22Rv1 (cell line): ENCODE measurements around the gene BROX.
A peak's percentile ranks its signal among the peaks of the same experiment; 100 is the strongest.
"Not testable (repeated sequence)": the region's sequence is repeated elsewhere in the genome, so short reads cannot be mapped to it uniquely, and the experiment has no call there.

ENCODE experiments used
- H3K27ac ChIP-seq: fragments of 450-650 bp; 2 replicates; pipeline ENCODE4 v1.5.1; 2017
- ZFX ChIP-seq: fragments of 450-650 bp; IDR thresholded peaks from 2 replicates; pipeline ENCODE4 v1.6.1; 2017; ENCODE audit warnings: antibody characterized with exemption, borderline replicate concordance
- TF ChIP-seq, protein P1 (sequence below): fragments of 450-650 bp; IDR thresholded peaks from 2 replicates; pipeline ENCODE4 v1.5.1; 2017; ENCODE audit warnings: mild to moderate bottlenecking

The BROX gene

DNA sequence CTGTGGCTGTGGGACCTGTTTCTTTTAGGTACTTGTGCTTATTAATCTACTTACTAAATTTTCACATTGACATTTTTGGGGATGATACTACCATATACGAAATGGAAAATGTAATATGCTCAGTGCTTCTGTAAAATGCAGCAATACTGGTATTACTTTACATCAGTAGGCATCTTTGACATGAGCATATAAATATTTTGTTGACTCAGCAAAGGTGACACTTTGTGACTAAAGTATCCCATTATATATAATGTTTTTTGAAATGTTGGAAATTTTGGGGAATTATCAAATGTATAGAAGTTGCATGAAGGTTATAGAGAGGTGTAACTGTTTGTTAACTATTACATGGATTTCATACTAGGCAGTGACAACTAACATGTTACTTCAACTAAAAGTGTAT is 22.4 kb downstream of the BROX start:
- H3K27ac ChIP-seq, result no peak overlapping the region
- no peak for TF ChIP-seq ZFX
- TF ChIP-seq, protein P1, sequence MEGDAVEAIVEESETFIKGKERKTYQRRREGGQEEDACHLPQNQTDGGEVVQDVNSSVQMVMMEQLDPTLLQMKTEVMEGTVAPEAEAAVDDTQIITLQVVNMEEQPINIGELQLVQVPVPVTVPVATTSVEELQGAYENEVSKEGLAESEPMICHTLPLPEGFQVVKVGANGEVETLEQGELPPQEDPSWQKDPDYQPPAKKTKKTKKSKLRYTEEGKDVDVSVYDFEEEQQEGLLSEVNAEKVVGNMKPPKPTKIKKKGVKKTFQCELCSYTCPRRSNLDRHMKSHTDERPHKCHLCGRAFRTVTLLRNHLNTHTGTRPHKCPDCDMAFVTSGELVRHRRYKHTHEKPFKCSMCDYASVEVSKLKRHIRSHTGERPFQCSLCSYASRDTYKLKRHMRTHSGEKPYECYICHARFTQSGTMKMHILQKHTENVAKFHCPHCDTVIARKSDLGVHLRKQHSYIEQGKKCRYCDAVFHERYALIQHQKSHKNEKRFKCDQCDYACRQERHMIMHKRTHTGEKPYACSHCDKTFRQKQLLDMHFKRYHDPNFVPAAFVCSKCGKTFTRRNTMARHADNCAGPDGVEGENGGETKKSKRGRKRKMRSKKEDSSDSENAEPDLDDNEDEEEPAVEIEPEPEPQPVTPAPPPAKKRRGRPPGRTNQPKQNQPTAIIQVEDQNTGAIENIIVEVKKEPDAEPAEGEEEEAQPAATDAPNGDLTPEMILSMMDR, result no peak

DNA sequence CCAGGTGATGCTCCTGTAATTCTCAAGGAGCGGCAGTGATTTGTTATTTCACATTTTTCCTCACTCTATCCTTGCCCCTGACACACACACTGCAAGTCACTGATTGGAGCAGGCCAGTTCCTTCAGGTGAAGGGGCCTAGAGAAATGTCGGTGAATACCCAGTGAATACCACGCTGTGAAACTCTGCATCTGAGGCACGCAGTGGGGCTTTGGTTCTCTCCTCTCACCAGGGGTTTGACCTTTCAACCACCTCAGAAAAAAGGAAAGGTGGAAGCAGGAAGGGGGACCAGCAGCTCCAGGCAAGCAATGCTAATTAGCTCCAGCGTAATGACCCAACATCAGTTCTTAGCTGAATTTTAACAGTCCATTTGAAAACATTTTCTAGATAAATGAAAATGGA is 24.1 kb downstream of the BROX start:
- peak overlapping the region; percentile 71 for H3K27ac ChIP-seq
- TF ChIP-seq, protein P1, result no peak

- no peak for TF ChIP-seq ZFX
- TF ChIP-seq, protein P1, result no peak
- H3K27ac ChIP-seq, result peak within 1 kb of the TSS; percentile 71
Measured at GRCh38 chr1:222736972-222737371, 24.6 kb downstream of the BROX start, which contains the start of gene FAM177B. TSS of gene FAM177B (plus strand) at chr1:222737202. CDS start at chr1:222746546, 9,344 bp downstream.

- TF ChIP-seq ZFX, result no peak
- TF ChIP-seq, protein P1, result no peak
- peak overlapping the region; percentile 18 for H3K27ac ChIP-seq
Measured at GRCh38 chr1:222739465-222739864, 27.1 kb downstream of the BROX start.

DNA sequence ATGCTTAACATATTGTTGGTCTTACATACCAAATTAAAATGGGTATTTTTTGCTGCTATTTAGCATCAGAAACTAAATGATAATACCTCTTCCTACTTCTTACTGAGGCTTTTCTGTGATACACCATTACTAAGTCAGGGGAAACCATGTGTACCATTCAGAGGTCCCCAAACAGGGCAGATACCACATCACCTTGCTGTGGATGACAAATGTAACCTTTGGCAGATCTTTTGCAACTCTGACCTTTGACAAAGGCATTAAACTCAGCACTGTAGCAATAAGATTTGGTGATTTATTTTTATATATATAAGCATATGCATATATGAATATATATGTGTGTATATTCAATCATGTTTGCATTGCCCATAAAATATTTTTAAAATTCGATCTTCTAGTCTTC is 27.6 kb downstream of the BROX start:
- no peak overlapping the region; the same call in 1 of the 2 replicates for H3K27ac ChIP-seq
- TF ChIP-seq ZFX, result no peak
- TF ChIP-seq, protein P1, result no peak

- not testable (repeated sequence) for H3K27ac ChIP-seq
Measured at GRCh38 chr1:222741630-222742457, 29.5 kb downstream of the BROX start.

DNA sequence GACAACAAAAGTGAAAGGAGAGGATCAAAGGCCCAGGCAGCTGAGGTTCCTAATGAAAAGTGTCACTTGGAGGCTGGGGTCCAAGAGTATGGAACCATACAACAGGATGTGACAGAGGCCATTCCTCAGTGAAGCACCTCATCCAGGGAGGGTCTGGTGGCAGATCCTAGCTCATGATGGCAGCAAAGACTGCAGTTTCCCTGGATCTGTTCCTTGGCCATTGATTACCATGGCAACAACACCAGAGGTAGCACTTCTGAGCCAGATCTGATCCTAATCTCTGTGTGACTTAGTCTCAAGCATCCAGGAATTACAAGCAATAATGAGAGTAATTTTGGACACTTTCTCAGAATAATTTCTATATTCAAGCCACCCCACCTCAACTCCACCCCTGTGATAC is 37.6 kb downstream of the BROX start:
- no peak overlapping the region for H3K27ac ChIP-seq
- TF ChIP-seq, protein P1, result no peak
- no peak for TF ChIP-seq ZFX
